A204.1 (cell line): ENCODE measurements around the gene RNPEPL1.
"Not testable (repeated sequence)": the region's sequence is repeated elsewhere in the genome, so short reads cannot be mapped to it uniquely, and the experiment has no call there.

Source experiments
- FAIRE-seq: peaks from 2 replicates; lab custom pipeline; 2012; peaks lifted over from hg19 to GRCh38; lab: Jason Lieb, UNC

Gene RNPEPL1, protein sequence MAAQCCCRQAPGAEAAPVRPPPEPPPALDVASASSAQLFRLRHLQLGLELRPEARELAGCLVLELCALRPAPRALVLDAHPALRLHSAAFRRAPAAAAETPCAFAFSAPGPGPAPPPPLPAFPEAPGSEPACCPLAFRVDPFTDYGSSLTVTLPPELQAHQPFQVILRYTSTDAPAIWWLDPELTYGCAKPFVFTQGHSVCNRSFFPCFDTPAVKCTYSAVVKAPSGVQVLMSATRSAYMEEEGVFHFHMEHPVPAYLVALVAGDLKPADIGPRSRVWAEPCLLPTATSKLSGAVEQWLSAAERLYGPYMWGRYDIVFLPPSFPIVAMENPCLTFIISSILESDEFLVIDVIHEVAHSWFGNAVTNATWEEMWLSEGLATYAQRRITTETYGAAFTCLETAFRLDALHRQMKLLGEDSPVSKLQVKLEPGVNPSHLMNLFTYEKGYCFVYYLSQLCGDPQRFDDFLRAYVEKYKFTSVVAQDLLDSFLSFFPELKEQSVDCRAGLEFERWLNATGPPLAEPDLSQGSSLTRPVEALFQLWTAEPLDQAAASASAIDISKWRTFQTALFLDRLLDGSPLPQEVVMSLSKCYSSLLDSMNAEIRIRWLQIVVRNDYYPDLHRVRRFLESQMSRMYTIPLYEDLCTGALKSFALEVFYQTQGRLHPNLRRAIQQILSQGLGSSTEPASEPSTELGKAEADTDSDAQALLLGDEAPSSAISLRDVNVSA

DNA sequence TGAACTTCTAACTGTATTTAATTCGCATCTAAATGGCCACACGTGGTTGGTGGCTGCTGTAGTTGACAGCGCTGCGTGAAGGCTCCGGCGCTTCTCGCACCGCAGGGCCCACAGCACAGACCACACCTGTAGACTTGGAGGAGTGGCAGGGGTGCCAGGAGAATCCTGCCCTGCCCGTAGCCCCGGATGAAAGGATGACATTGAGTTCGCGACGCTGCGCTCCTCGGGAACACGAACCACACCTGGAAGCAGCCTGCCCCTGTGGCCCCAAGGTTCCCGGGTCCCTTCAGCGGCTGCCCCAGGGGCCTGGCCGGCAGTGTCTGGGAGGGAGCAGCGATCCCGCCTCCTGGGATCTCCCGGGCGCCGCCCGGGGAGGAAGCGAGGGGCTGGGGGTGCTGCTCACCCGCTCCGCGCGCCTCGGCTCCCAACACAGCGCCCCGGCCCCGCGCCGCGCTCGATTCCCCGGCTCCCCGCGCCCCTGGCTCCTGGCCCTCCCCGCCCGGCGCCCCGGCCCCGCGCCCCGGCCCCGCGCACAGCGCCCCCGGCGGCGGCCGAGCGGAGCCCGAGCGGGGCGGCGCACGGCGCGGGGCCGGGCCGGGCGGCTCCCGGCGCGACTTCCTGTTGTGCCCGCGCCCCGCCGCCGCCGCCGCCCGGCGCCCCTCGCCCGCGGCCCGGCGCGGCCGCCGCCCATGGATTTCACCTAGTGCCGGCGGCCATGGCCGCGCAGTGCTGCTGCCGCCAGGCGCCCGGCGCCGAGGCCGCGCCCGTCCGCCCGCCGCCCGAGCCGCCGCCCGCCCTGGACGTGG, at the start of gene RNPEPL1:
Gene RNPEPL1 (plus strand): TSS at position 613 of the 806 bp plus-strand sequence. CDS start 103 bp downstream, at position 716.
- FAIRE-seq: no peak

DNA sequence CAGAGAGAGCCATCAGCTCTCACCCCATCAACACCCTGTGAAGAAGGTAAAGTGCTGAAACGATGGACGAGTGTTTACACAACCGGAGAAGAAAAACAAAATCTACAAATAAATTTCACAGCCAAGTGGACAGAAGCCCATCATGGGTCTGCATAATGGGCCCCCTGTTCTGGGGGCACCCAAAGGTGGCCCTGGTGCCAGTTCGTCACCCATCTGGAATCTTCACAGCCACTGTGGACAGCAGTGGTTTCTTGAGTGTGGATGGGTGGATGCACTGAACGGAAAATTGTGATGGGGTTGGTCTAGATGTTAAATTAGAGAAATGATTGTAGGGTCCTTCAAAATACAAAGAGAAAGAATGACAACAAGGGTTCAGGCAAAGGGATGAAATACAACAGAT, 49.3 kb upstream of the RNPEPL1 start:
- no peak for FAIRE-seq

DNA sequence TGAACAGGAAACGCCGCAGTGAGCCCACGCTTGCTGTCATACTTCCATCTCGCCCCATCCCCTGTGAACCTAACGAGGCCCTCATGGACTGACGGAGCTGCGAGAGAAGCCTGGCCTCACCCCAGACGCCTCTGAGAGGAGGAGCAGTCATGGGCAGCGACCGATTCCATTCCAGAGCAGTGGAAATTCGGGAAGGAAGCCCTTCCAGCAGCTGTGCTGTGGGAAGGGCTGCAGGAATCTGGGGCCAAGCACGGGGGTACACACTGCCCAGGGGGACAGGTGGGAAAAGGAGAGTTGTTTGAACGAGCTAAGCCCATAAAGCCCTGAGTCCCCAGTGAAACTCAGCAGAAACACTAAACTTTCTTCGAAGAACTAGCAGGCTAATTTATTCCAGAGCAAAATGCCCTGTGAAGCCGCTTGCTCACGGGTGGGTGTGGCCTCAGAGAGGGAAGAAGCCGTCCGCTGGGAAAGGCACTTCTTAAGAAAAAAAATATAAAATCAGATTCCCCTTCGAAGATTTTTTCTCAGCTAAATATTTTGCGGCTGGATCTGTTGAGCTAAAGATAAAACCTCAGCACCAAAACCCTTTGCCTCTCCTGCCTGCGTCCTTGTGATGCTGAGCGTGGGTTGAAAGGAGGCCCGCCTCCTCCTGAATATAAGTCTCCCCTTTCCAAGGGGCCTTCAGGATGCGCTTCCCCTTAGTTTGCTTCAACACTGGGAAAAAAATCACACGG, 48.7 kb upstream of the RNPEPL1 start:
- FAIRE-seq: no peak

DNA sequence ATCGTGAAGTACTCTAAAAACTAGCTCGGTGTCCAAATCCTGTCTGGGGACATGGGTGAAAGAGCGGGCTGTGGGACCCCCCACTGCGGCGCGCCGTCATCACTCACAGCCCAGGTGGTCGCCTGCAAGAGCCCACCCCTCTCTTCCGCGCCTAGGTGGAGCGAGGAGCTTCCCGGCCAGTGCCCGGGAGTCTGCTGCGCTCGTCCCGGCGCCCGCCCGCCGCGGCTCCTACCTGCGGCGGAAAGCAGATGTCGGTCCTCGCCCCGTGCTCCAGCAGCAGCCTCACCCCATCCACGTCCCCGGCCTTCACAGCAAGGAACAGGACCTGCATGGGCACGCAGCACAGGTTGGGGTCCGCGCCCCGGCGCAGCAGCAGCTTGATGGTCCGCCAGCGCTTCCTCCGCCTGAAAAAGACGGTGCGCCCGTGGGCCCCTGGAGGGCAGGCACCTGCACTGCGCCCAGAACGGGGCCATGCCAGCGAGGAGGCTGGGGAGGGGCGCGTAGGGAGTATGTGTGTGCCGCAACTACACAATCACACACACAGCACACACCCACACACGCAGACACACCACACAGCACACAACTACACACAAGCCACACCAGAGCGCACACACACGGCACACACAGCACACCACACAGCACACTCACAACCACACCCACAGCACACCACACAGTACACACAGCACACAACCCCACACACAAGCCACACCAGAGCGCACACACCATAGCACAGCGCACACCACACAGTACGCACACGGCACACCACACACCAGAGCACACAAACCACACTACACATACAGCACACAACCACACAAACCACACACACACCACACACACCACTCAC, 47.9 kb upstream of the RNPEPL1 start:
- FAIRE-seq: no peak

DNA sequence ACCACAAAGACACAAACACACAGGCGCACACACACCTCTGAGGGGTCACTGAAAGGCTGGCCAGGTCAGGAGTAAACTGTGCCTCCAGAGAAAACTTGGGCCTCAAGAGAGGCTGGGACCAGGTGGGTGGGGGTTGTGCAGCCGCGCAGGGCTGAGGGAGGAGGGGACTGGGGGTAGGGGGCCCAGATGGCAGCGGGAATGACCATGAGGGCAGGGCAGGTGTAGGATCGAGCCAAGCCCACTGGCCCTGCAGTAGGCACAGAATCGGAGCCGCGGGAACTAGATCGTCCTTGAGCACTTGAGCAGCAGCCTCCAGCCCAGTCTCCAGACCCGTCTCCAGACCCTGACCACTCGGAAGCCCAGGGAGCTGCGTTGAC, 47.3 kb upstream of the RNPEPL1 start:
- no peak for FAIRE-seq

DNA sequence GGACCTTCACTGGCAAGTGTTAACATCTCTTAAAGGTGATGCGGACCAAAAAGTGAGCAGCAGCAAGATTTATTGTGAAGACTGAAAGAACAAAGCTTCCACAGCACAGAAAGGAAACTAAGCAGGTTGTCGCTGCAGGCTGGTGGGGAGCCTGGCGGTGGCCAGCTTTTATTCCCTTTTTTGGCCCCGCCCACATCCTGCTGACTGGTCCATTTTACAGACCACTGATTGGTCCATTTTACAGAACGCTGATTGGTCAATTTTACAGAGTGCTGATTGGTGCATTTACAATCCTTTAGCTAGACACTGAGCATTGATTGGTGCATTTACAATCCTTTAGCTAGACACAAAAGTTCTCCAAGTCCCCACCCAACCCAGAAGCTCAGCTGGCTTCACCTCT, 46.4 kb upstream of the RNPEPL1 start:
- FAIRE-seq: not testable (repeated sequence)

DNA sequence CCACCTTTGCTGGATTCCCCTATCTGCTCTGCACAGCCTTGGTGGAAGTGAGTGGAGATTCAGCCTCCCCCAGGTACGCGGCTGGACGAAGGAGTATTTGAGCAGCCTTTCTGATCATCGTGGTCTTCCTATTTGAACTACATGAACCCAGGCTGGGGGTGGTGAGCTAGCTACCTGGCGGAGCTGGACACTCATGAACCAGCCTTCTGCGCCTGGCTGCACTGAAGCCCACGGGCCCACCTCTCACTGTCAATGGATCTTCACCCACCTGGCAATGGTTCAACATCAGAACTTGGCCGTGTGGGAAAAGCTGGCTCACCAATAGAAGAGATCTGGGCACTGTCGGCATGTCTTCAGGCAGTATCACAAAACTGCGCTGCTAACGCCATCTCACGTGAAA, 45.9 kb upstream of the RNPEPL1 start:
- no peak for FAIRE-seq

DNA sequence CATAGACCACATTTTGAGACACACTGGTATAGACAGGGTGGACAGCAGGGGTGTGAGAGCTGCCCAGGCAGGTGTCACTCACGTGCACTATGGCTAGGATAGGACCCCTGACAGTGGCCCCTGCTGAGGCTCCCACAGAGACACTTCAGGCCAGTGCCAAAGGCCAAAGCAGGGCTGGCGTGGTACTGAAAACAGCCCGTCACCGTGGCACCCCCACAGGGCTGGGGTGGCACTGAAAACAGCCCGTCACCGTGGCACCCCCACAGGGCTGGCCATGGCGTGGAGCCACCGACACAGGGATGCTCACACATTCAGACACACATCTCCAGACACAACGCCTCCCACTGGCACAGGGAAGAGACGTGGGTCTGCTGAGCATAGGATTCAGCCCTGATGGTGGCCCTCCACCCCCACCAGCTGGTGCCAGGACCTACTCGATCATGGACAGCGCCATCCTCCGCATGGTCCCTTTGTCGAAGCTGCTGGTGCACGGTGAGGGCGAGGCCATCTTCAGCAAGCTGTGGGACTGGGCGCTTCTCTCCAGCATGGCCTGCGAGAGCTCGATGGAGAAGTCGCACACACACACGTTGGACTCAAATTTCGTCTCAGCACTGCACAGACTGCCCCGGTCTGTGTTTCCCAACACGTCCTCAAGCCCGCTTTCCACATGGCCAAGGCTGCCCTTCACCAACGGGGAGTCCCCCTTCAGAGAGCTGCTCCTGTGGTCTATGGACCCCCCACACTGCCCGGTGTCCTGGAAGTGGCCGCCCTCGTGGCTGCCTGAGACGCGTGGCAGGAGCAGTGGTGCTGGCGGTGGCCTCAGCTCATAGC, 44.6 kb upstream of the RNPEPL1 start:
- FAIRE-seq: no peak

DNA sequence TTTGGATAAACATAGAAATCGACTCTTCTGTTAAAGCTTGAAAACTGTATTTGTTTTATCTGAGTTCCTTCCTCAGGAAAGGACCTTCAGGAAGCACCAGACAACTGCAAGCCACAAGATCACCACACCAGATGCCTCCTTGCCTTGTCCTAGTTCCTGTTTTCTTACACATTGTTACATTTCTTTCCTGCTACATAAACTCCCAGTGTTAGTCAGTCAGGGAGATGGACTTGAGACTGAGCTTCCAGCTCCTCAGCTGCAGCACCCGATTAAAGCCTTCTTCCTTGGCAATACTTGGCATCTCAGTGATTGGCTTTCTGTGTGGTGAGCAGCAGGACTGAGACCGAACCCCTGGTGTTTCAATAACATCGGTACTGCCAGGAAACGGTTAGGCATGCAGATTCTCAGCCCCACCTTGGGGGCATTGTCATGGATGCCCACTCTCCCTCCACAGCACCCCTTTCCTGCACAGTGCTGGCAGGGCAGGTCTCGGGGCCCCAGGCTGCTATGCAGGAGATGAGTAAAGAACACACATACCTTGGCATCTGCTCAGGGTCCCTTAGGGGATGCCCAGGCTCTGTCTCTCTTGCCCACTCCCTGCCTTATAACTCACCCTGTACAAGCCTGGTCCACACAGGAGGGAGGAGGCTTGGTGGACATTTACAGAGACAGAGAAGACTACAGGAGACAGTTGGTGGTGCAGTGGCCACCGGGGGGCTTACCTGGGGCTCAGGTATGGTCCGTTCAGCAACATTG, 43.1 kb upstream of the RNPEPL1 start:
- no peak for FAIRE-seq

DNA sequence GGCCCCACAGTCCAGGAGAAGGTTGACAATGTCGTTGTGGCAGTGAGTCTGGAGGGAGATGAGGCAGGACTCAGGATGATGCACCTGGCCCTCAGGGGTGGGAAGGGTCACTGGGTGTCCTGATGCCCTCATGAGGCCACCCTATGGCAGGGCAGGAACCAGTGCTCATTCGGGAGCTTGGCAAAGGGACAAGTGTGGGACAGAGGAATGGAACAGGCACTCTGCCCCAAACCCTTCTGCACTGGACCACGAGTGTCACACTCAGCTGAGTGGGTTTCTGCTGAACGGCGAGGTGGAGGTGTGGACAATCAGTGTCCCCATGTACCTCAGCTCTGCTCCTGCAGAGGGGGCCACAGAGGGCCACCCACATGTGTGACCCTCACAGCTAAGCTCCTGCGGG, 42.5 kb upstream of the RNPEPL1 start:
- FAIRE-seq: no peak

DNA sequence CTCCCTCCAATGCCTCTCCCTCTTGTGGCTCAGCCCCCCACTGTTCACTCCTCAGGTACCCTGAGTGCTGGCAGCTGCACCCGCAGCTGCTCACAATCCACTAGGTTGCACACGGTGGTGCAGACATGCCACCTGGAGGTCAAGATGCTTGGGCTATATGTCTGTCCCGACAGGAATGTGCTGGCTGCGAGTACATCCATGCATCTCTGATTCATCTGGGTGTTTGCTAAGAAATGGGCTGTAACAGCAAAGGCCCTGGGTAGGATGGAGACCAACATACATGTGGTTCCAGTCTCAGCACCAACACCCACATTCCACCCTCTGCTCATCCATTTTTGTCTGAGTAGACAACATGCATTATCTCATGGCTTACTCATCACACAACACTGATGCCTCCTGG, 41.8 kb upstream of the RNPEPL1 start:
- no peak for FAIRE-seq

DNA sequence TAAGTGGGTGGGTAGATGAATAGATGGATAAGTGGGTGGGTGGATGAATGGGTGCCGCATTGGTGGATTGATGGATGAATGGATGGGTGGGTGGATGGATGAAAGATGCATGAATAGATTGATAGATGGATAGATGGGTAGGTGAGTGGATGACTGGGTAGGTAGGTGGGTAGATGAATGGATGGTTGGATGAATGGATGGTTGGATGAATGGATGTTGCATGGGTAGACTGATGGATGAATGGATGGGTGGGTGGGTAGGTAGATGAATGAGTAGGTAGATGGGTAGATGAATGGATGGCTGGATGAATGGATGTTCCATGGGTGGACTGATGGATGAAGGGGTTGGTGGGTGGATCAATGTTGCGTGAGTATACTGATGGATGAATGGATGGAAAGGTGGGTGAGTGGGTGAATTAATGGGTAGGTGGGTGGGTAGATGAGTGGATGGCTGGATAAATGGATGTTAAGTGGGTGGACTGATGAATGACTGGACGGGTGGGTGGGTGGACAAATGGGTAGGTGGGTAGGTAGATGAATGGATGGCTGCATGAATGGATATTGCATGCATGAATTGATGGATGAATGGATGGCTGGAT, 41.0 kb upstream of the RNPEPL1 start:
- FAIRE-seq: no peak

DNA sequence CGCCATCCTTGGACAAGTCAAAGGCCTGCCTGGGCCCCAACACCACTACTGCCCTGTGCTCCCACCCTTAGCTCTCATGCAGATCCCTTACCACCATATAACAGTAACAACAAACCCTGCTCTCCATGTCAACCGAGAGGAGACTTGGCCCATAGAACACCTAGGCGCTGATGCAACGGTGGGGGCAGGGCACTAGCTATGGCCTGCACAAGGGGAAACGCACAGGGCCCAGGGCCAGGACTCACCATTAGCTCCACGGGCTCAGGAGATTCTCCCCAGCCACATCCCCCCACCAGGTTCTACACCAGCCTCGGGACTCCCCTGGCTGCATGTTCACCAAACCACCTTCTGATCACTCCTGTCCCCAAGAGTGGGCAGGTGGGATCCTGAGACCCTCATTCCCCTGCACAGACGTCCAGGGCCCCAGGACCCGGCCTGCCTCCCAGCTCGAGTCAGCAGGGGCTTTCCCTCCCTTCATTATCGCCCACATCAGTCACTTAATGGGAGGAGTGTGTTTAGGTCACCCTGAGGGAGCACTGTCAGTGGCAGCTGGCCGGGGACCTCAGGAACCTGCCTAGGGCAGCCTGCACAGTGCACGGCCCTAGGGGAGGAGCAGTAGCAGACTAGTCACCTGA, 39.8 kb upstream of the RNPEPL1 start:
- FAIRE-seq: no peak

DNA sequence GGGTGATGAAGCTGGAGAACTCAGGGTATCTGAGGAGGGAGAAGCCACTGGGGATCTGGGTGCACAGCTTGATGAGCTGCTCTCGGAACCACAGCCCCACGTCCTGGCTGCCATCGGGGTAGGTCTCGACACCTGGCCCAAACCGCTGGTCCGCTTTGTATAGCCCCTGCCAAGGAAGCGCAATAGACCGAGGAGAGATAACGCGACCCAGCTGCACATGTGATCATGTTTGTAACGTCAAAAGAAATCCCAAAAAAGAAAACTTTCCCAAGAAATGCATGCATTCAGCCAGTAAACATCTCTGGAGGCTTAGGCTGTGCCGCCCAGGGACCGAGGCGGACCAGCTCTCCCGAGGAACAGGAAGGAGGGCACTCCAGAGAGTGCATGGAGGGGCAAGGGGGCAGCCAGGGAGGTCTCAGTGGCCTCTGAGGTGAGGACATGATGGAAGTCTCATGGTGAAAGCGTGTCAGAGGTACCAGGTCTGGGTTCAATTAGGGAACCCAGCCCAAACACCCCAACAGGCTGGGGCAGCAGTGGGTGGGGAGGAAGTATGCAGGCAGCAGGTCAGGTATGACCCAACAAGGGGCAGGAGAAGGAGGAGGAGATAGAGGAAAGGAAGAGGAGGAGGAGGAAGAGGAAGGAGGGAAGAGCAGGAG, 38.8 kb upstream of the RNPEPL1 start:
- FAIRE-seq: no peak

DNA sequence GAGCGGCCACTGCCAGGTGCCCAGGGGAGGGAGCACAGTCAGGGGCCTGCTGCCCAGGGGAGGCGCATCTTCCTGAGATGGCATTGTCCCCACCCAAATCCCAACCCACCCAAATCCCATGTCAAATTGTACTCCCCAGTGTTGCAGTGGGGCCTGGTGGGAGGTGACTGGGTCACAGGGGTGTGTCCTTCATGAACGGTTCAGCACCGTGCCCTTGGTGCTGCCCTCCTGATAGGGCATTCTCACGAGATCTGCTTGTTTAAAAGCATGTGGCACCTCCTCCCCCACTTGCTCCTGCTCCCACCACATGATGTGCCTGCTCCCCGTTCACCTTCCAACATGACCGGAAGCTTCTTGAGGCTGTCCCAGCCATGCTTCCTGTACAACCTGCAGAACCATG, 38.1 kb upstream of the RNPEPL1 start:
- FAIRE-seq: no peak

DNA sequence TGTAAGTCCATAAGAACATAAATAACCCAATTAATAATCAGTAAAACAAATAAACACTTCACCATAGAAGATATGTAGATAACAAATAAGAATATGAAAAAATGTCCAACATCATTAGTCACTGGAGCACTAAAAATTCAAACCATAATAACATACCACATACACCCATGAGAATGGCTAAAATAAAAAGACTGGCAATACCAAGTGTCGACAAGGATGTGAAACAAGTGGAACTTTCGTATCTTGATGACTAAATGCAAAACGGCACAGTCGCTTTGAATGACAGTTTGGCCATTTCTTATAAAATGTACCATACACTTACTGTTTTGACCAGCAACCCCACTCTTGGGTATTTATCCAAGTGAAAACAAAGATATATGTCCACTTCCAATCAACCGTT, 37.2 kb upstream of the RNPEPL1 start:
- FAIRE-seq: no peak

DNA sequence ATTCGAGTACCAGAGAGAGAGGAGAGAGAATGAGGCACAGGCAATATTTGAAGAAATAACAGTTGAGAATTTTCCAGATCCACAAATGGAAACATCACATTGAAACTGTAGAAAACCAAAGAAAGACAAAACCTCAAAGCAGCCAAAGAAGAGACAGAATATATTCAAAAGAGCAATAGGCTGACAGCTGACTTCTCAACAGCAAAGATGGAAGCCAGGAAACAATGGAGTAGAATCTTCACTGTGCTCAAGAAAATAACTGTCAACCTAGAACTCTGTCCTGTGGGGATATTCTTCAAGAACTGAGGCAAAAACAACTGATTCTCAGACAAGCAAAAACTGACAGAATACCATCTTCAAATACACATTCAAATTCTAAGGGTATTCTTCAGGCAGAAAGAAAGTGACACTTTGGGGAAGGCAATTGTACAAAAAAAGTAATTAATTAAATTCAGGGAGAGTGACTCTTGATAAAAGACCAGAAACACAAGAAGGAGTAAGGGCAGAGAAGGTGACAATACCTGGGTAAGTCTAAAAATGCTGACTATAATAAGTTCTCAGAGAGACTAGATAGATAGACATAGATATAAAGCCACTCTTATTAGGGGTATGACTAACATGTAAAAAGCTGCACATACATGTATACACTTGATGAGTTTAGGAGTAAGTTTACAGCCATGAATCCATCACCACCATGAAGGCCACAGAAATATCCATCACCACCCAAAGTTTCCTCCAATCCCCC, 36.1 kb upstream of the RNPEPL1 start:
- FAIRE-seq: no peak
